Measurements from ENCODE around the gene TOP2B. TPM values are rescaled to one million over a fixed set of nuclear protein-coding genes. Genes with fewer than 3 reads are reported as not detected.

The TOP2B gene
- total RNA-seq, 1 donor from 2014 or later, result 43.2 TPM

DNA sequence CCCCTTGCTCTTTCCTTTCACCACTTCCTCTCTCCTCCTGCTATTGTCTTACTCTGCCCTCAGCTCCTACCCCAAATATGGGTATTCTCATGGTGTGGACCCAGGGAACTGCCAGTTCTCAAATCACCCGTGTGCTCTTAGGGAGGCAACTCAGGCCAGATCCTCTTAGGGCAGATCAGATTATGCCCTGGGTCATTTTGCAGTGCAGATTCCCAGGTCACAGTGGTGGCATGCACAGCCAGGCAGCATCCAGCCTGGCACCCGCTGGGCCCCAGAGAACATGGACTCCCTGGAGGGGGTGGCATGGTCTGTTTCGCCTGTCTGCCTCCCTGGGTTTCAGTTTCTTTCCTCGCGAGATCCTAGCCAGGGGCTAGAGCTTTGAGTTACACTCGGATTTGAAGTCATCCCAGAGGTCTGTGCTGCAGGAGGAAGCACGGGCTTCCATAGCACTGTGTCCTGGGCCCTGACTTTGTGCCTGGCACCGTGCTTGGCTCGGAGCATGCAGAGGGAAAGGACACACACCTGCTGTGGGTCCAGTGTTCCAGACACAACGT is 96.1 kb downstream of the TOP2B start:
- DNase-seq (ENCODE audit: low read depth) (no peak), FAIRE-seq (no peak)
- Histone ChIP-seq H3K36me3 (ENCODE audit: control insufficient read depth, insufficient read depth, low read length) (no peaks in the 10 kb centered on the region), H3K27me3 (ENCODE audit: control insufficient read depth, insufficient read depth, low read length) (no peaks in the 10 kb centered on the region), H3K4me3 (ENCODE audit: low read depth, low read length) (no peak overlapping the region)
- TF ChIP-seq, protein P1, sequence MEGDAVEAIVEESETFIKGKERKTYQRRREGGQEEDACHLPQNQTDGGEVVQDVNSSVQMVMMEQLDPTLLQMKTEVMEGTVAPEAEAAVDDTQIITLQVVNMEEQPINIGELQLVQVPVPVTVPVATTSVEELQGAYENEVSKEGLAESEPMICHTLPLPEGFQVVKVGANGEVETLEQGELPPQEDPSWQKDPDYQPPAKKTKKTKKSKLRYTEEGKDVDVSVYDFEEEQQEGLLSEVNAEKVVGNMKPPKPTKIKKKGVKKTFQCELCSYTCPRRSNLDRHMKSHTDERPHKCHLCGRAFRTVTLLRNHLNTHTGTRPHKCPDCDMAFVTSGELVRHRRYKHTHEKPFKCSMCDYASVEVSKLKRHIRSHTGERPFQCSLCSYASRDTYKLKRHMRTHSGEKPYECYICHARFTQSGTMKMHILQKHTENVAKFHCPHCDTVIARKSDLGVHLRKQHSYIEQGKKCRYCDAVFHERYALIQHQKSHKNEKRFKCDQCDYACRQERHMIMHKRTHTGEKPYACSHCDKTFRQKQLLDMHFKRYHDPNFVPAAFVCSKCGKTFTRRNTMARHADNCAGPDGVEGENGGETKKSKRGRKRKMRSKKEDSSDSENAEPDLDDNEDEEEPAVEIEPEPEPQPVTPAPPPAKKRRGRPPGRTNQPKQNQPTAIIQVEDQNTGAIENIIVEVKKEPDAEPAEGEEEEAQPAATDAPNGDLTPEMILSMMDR (IDR thresholded peaks at IDR 0.05; ENCODE audit: insufficient read depth, low read length, severe bottlenecking), result no peak

- H3K36me3 ChIP-seq (ENCODE audit: control insufficient read depth, insufficient read depth, low read length), result no peaks in the 10 kb centered on the region
- H3K4me3 ChIP-seq (ENCODE audit: low read depth, low read length), result no peak overlapping the region
- no peaks in the 10 kb centered on the region for H3K27me3 ChIP-seq (ENCODE audit: control insufficient read depth, insufficient read depth, low read length)
- DNase-seq (ENCODE audit: low read depth) (no peak), FAIRE-seq (no peak)
- TF ChIP-seq, protein P1 (IDR thresholded peaks at IDR 0.05; ENCODE audit: insufficient read depth, low read length, severe bottlenecking), result no peak
Observed at GRCh38 chr3:25567806-25568524, 96.7 kb downstream of the TOP2B start.

DNA sequence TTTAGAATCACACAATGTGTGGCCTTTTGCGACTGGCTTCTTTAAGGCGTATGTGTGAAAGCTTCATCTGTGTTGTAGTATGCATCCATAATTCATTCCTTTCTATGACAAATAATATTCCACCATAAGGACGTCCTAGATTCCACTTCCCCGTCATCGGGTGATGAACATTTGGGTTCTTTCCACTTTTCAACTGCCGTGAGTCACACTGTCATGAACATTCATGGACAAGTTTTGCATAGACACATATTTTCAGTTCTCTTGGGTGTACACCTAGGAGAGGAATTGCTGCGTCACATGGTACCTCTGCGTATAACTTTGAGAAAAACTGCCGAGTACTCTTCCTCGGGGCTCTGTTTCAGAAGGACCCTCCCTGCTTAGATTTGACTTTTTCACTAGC is 97.3 kb downstream of the TOP2B start:
- TF ChIP-seq, protein P1 (IDR thresholded peaks at IDR 0.05; ENCODE audit: insufficient read depth, low read length, severe bottlenecking), result no peak
- FAIRE-seq (no peak), DNase-seq (ENCODE audit: low read depth) (no peak)
- Histone ChIP-seq H3K27me3 (ENCODE audit: control insufficient read depth, insufficient read depth, low read length) (no peaks in the 10 kb centered on the region), H3K4me3 (ENCODE audit: low read depth, low read length) (no peak overlapping the region), H3K36me3 (ENCODE audit: control insufficient read depth, insufficient read depth, low read length) (no peaks in the 10 kb centered on the region)

DNA sequence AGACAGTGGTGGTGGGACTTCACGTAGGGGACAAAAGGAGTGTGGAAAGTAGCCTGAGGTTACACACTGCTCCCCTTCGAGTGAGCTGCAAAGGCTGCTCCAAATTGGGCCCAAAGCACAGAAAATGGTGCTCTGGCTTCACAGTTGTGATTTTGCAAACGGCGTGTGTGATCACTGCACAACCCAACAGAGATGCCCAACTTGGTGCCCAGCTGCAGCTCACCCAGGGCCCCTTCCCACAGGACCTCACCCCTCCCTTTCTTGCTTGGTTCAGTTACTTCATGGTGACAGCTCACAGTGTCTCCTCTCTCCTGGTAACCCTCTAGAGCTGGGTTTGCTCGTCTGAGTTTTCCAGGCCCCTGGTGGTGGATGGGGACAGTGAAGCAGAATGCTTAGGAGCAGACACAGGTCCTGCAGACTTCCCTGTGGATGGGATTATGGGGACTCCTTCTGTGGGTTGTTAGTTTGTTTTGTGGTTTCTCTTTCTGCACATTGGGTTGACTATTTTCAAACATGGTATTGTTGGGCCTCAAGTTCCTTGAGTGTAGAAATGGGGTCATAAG is 98.3 kb downstream of the TOP2B start:
- Histone ChIP-seq H3K27me3 (ENCODE audit: control insufficient read depth, insufficient read depth, low read length) (no peaks in the 10 kb centered on the region), H3K36me3 (ENCODE audit: control insufficient read depth, insufficient read depth, low read length) (no peaks in the 10 kb centered on the region), H3K4me3 (ENCODE audit: low read depth, low read length) (no peak overlapping the region)
- DNase-seq (ENCODE audit: low read depth) (no peak), FAIRE-seq (peak; percentile 79)
- TF ChIP-seq, protein P1 (IDR thresholded peaks at IDR 0.05; ENCODE audit: insufficient read depth, low read length, severe bottlenecking), result no peak

GRCh38 chr3:25565807-25566206 is 98.9 kb downstream of the TOP2B start:
- Histone ChIP-seq H3K27me3 (ENCODE audit: control insufficient read depth, insufficient read depth, low read length) (no peaks in the 10 kb centered on the region), H3K4me3 (ENCODE audit: low read depth, low read length) (no peak overlapping the region), H3K36me3 (ENCODE audit: control insufficient read depth, insufficient read depth, low read length) (no peaks in the 10 kb centered on the region)
- TF ChIP-seq, protein P1 (IDR thresholded peaks at IDR 0.05; ENCODE audit: insufficient read depth, low read length, severe bottlenecking), result no peak
- DNase-seq (ENCODE audit: low read depth), result no peak
- no peak for FAIRE-seq

Data from bronchial epithelial cell (primary cell).